Smooth muscle cell (in vitro differentiated cells): ENCODE measurements around the gene HVCN1. TPM values are rescaled to one million over a fixed set of nuclear protein-coding genes. Genes with fewer than 3 reads are reported as not detected.

ENCODE experiments used
- DNase-seq: peaks from one replicate; lab custom pipeline; 2025; ENCODE audit not compliant: unreplicated experiment; lab: John Stamatoyannopoulos, UW
- H2AFZ ChIP-seq: fragments of 200-600 bp; sonication (generic); 2 replicates; pipeline ENCODE4 v1.6.0; 2016; ENCODE audit warnings: antibody characterized with exemption, low read depth, mild to moderate bottlenecking
- H3F3A ChIP-seq: fragments of 200-600 bp; sonication (generic); 2 replicates; pipeline ENCODE4 v1.6.0; 2017; ENCODE audit warnings: antibody characterized with exemption, low read depth
- H3K27ac ChIP-seq: fragments of 200-600 bp; sonication (generic); 2 replicates; pipeline ENCODE4 v1.5.1; 2016; ENCODE audit warnings: low read depth, mild to moderate bottlenecking
- H3K27me3 ChIP-seq: fragments of 200-600 bp; sonication (generic); 2 replicates; pipeline ENCODE4 v1.6.1; 2016; ENCODE audit warnings: low read depth, mild to moderate bottlenecking
- H3K36me3 ChIP-seq: fragments of 200-600 bp; sonication (generic); 2 replicates; pipeline ENCODE4 v1.5.1; 2016; ENCODE audit warnings: low read depth
- H3K4me1 ChIP-seq: fragments of 200-600 bp; sonication (generic); 2 replicates; pipeline ENCODE4 v1.5.1; 2016; ENCODE audit warnings: low read depth
- H3K4me2 ChIP-seq: fragments of 200-600 bp; sonication (generic); 2 replicates; pipeline ENCODE4 v1.6.0; 2016; ENCODE audit warnings: mild to moderate bottlenecking
- H3K4me3 ChIP-seq: fragments of 200-600 bp; sonication (generic); 2 replicates; pipeline ENCODE4 v1.5.1; 2016; ENCODE audit warnings: mild to moderate bottlenecking
- H3K79me2 ChIP-seq: fragments of 200-600 bp; sonication (generic); 2 replicates; pipeline ENCODE4 v1.6.0; 2016; ENCODE audit warnings: low read depth, mild to moderate bottlenecking
- H3K9ac ChIP-seq: fragments of 200-600 bp; sonication (generic); 2 replicates; pipeline ENCODE4 v1.6.0; 2016; ENCODE audit warnings: low read depth
- H3K9me3 ChIP-seq: fragments of 200-600 bp; sonication (generic); replicated peaks from 2 replicates; pipeline ENCODE4 v1.5.1; 2016; ENCODE audit warnings: low read depth
- H4K20me1 ChIP-seq: fragments of 200-600 bp; sonication (generic); 2 replicates; pipeline ENCODE4 v1.6.0; 2016; ENCODE audit warnings: low read depth
- WGBS: methylation state at CpG from one replicate; pipeline ENCODE4 v1.1.7; 2016; ENCODE audit warnings: low lambda C conversion rate; 5-methylcytosine and 5-hydroxymethylcytosine counted together
- polyA plus RNA-seq: library from polyadenylated mRNA; unstranded; fragments of >200 nt; fragmentation: Nextera tagmentation; extraction: Ambion mirVana; gene quantifications from 2 replicates; pipeline ENCODE4 v1.2.1, GENCODE V29; 2016
- total RNA-seq: library from RNA; depleted of rRNA; stranded (reverse); fragments of >200 nt; gene quantifications from 2 replicates; pipeline ENCODE4 v1.2.3, GENCODE V29; 2014
- TF ChIP-seq, protein P1 (sequence below): fragments of 200-600 bp; sonication (generic); IDR thresholded peaks from 2 replicates; pipeline ENCODE4 v1.5.1; 2017; ENCODE audit warnings: borderline replicate concordance, mild to moderate bottlenecking, antibody characterized with exemption; ENCODE audit not compliant: insufficient read depth, poor library complexity, severe bottlenecking

The HVCN1 gene
- total and polyA plus RNA-seq, 2 experiments from 2014 or later: 4.6 to 5.5 TPM

- TF ChIP-seq, protein P1, sequence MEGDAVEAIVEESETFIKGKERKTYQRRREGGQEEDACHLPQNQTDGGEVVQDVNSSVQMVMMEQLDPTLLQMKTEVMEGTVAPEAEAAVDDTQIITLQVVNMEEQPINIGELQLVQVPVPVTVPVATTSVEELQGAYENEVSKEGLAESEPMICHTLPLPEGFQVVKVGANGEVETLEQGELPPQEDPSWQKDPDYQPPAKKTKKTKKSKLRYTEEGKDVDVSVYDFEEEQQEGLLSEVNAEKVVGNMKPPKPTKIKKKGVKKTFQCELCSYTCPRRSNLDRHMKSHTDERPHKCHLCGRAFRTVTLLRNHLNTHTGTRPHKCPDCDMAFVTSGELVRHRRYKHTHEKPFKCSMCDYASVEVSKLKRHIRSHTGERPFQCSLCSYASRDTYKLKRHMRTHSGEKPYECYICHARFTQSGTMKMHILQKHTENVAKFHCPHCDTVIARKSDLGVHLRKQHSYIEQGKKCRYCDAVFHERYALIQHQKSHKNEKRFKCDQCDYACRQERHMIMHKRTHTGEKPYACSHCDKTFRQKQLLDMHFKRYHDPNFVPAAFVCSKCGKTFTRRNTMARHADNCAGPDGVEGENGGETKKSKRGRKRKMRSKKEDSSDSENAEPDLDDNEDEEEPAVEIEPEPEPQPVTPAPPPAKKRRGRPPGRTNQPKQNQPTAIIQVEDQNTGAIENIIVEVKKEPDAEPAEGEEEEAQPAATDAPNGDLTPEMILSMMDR: no peak
- Histone ChIP-seq H3K4me2 (no peak overlapping the region), H3K79me2 (no peaks in the 10 kb centered on the region), H3K9me3 (peaks cover 7% of the 10 kb centered on the region), H3K27me3 (no peaks in the 10 kb centered on the region), H3K9ac (no peak overlapping the region), H3K4me1 (no peaks in the 10 kb centered on the region), H4K20me1 (no peaks in the 10 kb centered on the region), H3K36me3 (no peaks in the 10 kb centered on the region), H3K27ac (no peak overlapping the region), H3F3A (no peaks in the 10 kb centered on the region), H2AFZ (no peak overlapping the region), H3K4me3 (no peak overlapping the region)
- 87% methylated on average over 4 of the region's 4 CpGs for WGBS
- no peak for DNase-seq
These were observed 18.7 kb downstream of the HVCN1 start for GRCh38 chr12:110670161-110670701.

DNA sequence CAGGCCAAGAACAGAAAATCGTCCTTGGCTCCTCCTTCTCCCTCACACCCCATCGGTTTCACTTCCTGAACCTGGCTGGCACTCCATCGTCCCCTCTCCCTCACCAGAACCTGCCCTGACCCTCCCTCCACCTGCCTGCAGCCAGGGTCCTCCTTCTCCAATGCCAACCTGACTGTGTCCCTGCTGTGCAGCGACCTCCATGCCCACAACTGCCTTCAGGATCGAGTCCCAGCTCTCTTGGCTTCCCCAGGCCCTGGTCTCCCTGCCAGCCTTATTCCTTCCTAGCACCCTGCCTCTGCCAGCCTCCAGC is 19.8 kb downstream of the HVCN1 start:
- no peak overlapping the region for H3K9ac ChIP-seq
- DNase-seq: no peak
- no peak overlapping the region for H2AFZ ChIP-seq
- no peaks in the 10 kb centered on the region for H3K27me3 ChIP-seq
- 75% methylated on average over 5 of the region's 5 CpGs for WGBS
- no peaks in the 10 kb centered on the region for H3K4me1 ChIP-seq
- H3K9me3 ChIP-seq: peaks cover 3% of the 10 kb centered on the region
- H3K4me3 ChIP-seq: no peak overlapping the region
- no peaks in the 10 kb centered on the region for H3K36me3 ChIP-seq
- H3K79me2 ChIP-seq: no peaks in the 10 kb centered on the region
- no peak overlapping the region for H3K4me2 ChIP-seq
- TF ChIP-seq, protein P1: no peak
- H4K20me1 ChIP-seq: no peaks in the 10 kb centered on the region
- H3F3A ChIP-seq: no peaks in the 10 kb centered on the region
- no peak overlapping the region for H3K27ac ChIP-seq

DNA sequence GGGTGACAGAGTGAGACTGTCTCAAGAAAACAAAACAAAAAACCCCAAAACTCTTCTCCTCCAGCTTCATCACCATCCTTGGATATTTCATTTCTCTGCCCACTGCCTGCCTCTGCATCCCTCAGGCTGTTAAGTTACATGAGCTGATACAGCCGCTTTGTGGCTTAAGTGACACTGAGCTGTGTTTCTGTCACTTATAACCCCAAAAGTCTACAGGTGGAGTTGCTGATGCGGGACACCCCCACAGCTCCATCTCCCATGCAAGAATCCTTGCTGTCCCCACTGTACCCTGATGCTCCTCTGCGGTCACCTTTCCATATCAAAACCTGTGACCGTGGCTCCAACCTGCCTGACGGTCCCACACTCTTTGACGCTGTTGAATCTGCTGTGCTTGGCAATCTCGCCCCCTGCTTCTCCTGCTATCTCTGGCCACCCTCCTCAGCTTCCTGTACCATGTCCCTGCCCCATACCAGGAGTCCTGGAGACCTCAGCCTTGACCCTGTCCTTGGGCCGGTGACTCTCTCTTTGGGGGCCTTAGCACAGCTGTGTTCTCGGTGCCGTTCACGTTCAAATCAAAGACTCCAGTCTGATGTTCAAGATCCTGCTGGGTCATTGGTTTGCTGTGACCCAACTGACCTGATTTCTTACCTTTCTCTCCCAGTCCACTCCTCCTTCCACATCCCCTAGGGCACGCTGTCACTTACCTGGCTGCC is 20.3 kb downstream of the HVCN1 start:
- Histone ChIP-seq H3K4me3 (no peak overlapping the region), H3K27ac (no peak overlapping the region), H3K27me3 (no peaks in the 10 kb centered on the region), H3K9me3 (peaks cover 3% of the 10 kb centered on the region), H4K20me1 (no peaks in the 10 kb centered on the region), H3K36me3 (no peaks in the 10 kb centered on the region), H3K4me1 (no peaks in the 10 kb centered on the region), H3K9ac (no peak overlapping the region), H3K4me2 (no peak overlapping the region), H3F3A (no peaks in the 10 kb centered on the region), H3K79me2 (no peaks in the 10 kb centered on the region), H2AFZ (no peak overlapping the region)
- no peak for DNase-seq
- 94% methylated on average over 12 of the region's 12 CpGs for WGBS
- TF ChIP-seq, protein P1: no peak

GRCh38 chr12:110667671-110668070 is 21.2 kb downstream of the HVCN1 start:
- Histone ChIP-seq H3K4me1 (no peaks in the 10 kb centered on the region), H3K4me2 (no peak overlapping the region), H2AFZ (no peak overlapping the region), H3K27me3 (no peaks in the 10 kb centered on the region), H3K4me3 (no peak overlapping the region), H3K9ac (no peak overlapping the region), H3K36me3 (no peaks in the 10 kb centered on the region), H3K27ac (no peak overlapping the region), H3K9me3 (peaks cover 3% of the 10 kb centered on the region), H3K79me2 (no peaks in the 10 kb centered on the region), H4K20me1 (no peaks in the 10 kb centered on the region), H3F3A (no peaks in the 10 kb centered on the region)
- DNase-seq: no peak
- TF ChIP-seq, protein P1: no peak
- WGBS: 93% methylated on average over 3 of the region's 3 CpGs
